GM04503 (cell line): ENCODE measurements around the gene ANKRD10.

Source experiments
- DNase-seq: peaks from one replicate; pipeline ENCODE4 v3.0.0-alpha.2; 2012; ENCODE audit warnings: low read depth

The ANKRD10 gene

GRCh38 chr13:110885966-110886869 is 28.7 kb downstream of the ANKRD10 start:
- no peak for DNase-seq

GRCh38 chr13:110885516-110885915 is 29.4 kb downstream of the ANKRD10 start:
- no peak for DNase-seq

DNA sequence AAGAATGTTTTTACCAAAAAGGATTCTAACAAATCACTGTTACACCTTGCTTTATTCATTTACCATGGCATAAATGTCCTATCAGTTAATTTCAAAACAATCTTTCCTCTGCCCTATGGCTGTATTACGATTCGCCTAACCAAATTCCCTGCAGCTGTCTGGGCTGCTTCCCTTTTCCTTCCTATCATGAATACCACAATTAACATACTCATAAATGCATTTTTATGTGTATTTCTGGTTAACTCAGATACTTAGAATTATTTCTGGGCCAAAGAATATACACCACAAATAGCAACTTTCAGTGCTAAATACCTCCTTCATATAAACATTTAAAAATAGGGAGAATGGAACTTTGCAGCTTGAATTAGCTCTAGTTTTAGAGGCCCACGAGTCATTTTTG is 30.4 kb downstream of the ANKRD10 start:
- no peak for DNase-seq

DNA sequence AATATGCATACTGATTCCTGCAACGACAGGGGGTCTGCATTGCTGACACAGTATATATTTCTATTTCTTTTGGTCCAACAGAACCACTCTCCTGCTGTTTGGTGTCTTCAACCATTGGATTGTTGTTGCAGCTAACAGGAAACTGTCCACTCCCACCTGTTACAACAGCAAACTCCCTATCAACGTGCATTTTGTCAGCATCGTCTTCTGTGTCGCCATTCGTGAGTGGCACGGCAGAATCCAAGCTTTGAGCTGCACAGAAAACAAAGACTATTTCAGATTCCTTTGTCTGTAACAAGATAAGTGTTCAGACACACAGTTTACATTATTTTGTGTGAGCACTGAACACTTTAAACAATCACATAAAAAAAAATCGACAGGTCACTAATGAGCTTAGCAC is 31.3 kb downstream of the ANKRD10 start:
- DNase-seq: no peak

- peak; percentile 13 for DNase-seq
Measured at GRCh38 chr13:110882972-110883371, 31.9 kb downstream of the ANKRD10 start.

DNA sequence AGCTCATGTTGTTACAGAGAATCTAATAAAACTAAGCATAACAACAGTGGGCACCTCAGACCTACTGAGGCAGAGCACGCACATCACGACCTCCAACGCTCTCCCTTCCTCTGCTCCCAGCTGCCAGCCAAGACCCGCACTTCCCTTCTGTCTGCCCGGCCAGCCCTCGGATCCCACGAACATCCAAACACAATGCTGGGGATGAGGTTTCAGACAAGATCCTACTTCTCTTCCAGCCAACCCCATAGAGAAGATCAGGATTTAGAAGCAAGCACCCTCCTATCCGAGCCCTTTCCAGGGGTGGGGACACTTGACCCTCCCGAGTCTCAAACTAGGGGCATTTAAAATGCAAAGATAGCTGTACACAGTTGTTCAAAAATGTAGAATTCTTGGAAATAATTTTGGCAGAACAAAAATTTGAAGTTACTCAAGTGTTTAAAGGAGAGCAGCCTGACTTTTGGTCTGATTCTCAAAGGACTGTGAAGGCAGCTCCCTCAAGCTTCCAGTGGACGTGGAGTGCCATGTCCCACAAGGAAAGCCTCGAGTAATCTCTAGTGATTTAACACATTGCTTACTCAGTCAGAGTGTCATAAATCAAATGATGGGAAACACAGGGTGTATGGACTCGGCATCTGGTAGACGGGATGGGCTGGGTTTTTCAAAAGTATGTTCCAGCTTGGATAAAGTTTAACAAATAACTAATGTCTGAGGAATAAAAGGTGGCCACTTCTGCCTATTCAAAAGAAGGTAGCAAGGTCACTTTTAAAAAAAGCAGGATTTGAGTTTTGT is 32.8 kb downstream of the ANKRD10 start:
- no peak for DNase-seq

GRCh38 chr13:110880627-110881026 is 34.2 kb downstream of the ANKRD10 start:
- no peak for DNase-seq

DNA sequence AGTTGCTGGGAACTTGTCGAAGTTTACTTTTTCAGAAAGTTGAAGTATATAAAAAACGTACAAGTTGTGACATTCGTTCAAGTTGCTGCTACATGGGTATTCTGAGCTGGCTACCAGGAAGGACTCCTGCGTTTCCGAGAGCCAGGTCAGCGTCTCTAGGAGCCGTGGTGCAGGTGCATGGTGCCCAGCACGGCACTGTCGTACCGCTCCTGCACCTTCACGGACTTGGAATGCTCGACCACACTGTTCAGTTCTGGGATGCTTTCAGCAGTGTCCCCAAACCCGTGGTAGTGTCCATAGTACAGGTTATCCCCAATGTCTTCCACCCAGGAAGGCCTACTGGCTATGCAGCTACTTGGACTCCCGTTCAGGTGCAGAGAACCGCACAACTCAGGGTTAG is 35.4 kb downstream of the ANKRD10 start:
- no peak for DNase-seq

DNA sequence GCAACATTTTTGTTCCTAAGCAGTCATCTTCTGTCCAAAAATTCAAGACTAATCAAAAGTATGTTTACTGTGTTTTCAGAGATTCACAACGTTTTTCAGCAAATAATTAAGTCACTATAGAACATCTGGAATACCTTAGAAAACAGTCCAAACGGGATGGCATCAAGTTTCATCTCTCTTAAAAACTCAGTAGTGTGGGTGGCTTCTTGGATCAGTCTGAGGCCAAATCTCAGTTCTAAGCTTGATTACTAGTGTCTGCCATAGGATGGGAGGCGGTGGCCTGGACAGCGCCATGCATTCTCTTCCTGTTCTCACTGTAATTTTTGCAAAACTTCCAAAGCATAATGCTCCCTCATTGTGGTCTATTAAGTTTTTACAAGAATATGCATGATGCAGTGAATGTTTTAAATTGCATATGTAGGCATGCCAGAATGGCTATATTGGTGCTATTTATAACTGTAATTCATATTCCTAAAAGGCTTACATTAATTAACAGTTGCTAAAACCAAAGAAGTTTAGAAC is 37.1 kb downstream of the ANKRD10 start:
- no peak for DNase-seq

DNA sequence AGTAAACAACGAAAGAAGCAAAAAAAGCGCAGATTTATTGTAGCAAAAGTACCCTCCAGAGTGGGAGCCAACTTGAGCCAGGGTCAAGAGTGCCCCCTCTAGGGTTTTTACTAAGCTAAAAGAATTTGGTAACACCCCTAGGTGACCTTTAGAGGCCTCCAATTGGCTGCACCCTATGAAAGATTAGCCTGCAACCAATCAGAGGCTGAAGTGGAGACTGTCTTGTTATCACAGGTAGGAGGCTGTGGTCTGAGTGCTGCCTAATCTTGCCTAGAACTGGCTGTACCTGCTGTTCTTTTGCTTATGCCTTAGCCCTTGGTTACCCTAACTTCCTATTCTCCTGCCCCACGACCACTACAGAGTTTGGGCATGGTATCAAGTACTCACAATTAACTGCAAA is 38.3 kb downstream of the ANKRD10 start:
- no peak for DNase-seq

DNA sequence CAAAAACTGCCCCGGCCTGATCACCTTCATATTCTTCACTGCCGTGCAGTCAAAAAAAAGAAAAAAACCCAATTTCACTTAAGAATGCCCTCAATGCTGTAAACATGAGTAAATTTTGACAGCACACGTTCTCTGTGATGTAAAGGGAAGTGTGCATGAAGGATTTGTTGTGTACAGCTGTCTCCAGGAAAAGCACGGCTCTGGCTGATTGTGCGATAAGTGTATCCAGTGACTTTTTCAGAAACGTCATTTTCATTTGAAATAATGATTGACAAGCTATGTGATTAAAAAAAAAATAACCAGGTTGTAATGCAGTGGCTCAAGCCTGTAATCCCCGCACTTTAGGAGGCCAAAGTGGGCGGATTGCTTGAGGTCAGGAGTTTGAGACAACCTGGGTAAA is 39.6 kb downstream of the ANKRD10 start:
- no peak for DNase-seq

DNA sequence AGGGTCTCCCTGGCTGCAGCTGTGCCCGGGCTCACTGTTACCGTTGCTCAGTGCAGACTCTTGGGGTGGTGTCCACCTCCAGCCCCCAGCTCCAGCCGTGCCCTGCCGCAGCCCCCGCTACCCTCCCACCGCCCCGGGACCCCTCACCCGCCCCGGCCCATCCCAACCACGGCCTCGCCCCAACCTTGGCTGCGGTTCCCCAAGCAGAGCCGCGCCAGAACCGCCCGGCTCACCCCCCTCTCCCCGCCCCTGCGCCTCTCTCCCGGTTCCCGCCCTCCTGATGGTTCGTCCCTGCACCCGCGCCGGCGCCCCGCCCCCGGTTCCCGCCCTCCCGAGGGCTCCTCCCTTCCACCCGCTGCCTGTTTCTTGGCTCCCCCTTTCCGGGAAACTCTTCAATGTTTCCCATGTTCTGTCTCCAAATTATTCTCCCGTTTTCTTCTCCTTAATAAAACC is 40.3 kb downstream of the ANKRD10 start:
- DNase-seq: no peak

DNA sequence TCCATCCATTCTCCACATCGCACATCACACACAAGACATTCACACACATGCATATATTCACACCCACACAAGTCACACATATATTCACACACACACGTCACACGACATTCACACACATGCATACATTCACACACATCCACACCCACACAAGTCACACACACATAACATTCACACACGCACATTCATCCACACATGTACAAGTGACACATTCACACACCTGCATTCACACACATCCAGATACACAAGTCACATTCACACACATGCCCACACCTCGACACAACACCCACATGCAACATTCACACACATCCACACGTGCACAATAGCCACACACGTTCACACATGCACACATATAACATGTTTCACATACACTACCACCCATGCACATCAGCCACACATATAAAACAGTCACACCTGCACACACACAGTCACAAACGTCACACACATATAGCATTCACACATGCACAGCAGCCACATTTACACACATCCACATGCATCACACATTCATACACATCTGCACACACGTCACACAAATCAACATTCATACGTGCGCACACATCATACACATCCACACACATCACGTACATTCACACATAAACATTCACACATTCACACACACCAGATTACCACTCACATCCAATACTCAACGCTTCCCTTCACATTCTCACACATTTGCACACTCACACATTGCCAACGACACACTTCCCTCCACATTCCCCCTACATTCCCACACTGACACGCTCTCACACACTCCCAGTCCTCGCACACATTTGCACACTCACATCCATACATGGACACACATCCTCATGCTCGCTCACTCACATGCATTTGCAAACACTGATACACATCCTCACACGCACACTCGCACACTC is 41.0 kb downstream of the ANKRD10 start:
- no peak for DNase-seq

GRCh38 chr13:110872768-110873638 is 41.9 kb downstream of the ANKRD10 start:
- no peak for DNase-seq

GRCh38 chr13:110872034-110872767 is 42.7 kb downstream of the ANKRD10 start:
- no peak for DNase-seq

GRCh38 chr13:110869805-110870706 is 44.8 kb downstream of the ANKRD10 start:
- peak; percentile 99 for DNase-seq

DNA sequence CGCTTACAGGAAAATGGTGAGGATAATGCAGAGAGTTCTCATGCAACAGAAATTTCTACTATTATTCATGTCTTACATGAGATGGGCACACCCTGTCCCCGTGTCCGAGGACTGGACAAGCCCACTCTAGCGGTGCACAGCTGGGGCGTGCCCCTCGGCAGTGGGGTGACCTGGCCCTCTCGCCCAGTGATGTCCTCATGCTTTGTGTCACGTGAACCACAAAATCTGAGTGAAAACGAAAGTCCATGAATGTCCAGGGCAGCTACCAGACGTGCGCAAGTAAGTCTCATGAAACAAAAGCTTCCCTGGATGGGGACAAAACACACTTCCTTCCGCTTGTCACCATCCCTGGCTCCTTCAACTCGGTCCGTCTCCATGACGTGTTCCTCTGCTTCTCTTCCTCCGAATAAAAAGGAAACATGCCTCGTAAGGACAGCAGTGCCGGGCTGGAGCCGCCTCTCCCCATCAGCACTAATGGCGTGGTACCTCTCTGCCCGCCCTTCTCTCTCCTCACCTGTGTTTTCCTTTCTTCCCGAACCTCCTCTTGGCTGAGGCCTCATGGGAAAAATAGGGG is 45.6 kb downstream of the ANKRD10 start:
- peak; percentile 18 for DNase-seq

GRCh38 chr13:110868720-110869119 is 46.1 kb downstream of the ANKRD10 start:
- DNase-seq: no peak

- DNase-seq: no peak
Measured at GRCh38 chr13:110867380-110867779, 47.5 kb downstream of the ANKRD10 start.
